ENCODE data around the gene SLC26A6. TPM values are rescaled to one million over a fixed set of nuclear protein-coding genes. Genes with fewer than 3 reads are reported as not detected.

SLC26A6 gene
- total and polyA plus RNA-seq, 2 of the 13 experiments (the other 11 are each of a cell fraction or from before 2014, with no cell fraction given), result 40.7 to 184 TPM

- TF ChIP-seq, protein P1, sequence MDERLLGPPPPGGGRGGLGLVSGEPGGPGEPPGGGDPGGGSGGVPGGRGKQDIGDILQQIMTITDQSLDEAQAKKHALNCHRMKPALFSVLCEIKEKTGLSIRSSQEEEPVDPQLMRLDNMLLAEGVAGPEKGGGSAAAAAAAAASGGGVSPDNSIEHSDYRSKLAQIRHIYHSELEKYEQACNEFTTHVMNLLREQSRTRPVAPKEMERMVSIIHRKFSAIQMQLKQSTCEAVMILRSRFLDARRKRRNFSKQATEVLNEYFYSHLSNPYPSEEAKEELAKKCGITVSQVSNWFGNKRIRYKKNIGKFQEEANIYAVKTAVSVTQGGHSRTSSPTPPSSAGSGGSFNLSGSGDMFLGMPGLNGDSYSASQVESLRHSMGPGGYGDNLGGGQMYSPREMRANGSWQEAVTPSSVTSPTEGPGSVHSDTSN (CRISPR knock-in tag; IDR thresholded peaks at IDR 0.05), result no peak
- no peak for TF ChIP-seq ZNF558 (CRISPR knock-in tag; IDR thresholded peaks at IDR 0.05; ENCODE audit: borderline replicate concordance)
- no peak for TF ChIP-seq HOXA9 (CRISPR knock-in tag; IDR thresholded peaks at IDR 0.05; ENCODE audit: borderline replicate concordance)
- TF ChIP-seq, protein P2, sequence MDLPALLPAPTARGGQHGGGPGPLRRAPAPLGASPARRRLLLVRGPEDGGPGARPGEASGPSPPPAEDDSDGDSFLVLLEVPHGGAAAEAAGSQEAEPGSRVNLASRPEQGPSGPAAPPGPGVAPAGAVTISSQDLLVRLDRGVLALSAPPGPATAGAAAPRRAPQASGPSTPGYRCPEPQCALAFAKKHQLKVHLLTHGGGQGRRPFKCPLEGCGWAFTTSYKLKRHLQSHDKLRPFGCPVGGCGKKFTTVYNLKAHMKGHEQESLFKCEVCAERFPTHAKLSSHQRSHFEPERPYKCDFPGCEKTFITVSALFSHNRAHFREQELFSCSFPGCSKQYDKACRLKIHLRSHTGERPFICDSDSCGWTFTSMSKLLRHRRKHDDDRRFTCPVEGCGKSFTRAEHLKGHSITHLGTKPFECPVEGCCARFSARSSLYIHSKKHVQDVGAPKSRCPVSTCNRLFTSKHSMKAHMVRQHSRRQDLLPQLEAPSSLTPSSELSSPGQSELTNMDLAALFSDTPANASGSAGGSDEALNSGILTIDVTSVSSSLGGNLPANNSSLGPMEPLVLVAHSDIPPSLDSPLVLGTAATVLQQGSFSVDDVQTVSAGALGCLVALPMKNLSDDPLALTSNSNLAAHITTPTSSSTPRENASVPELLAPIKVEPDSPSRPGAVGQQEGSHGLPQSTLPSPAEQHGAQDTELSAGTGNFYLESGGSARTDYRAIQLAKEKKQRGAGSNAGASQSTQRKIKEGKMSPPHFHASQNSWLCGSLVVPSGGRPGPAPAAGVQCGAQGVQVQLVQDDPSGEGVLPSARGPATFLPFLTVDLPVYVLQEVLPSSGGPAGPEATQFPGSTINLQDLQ (CRISPR knock-in tag; IDR thresholded peaks at IDR 0.05), result no peak
- TF ChIP-seq, protein P3, sequence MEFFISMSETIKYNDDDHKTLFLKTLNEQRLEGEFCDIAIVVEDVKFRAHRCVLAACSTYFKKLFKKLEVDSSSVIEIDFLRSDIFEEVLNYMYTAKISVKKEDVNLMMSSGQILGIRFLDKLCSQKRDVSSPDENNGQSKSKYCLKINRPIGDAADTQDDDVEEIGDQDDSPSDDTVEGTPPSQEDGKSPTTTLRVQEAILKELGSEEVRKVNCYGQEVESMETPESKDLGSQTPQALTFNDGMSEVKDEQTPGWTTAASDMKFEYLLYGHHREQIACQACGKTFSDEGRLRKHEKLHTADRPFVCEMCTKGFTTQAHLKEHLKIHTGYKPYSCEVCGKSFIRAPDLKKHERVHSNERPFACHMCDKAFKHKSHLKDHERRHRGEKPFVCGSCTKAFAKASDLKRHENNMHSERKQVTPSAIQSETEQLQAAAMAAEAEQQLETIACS (CRISPR knock-in tag; IDR thresholded peaks at IDR 0.05), result no peak
- TF ChIP-seq ZNF777 (CRISPR knock-in tag; IDR thresholded peaks at IDR 0.05), result no peak
- no peak for TF ChIP-seq BRCA1 (CRISPR knock-in tag; IDR thresholded peaks at IDR 0.05)
- no peak for TF ChIP-seq ZNF672 (CRISPR knock-in tag; IDR thresholded peaks at IDR 0.05)
- TF ChIP-seq PHF8 (CRISPR knock-in tag; IDR thresholded peaks at IDR 0.05), result no peak
- no peak for TF ChIP-seq RBAK (CRISPR knock-in tag; IDR thresholded peaks at IDR 0.05)
- no peak for TF ChIP-seq ZFP36 (IDR thresholded peaks at IDR 0.05; ENCODE audit: borderline replicate concordance, low read depth, low read length, partially characterized antibody)
- no peak for TF ChIP-seq ZNF138 (CRISPR knock-in tag; IDR thresholded peaks at IDR 0.05; ENCODE audit: low read depth)
- no peak for TF ChIP-seq RBFOX2 (IDR thresholded peaks at IDR 0.05; ENCODE audit: low read depth, low read length)
- TF ChIP-seq, protein P4, sequence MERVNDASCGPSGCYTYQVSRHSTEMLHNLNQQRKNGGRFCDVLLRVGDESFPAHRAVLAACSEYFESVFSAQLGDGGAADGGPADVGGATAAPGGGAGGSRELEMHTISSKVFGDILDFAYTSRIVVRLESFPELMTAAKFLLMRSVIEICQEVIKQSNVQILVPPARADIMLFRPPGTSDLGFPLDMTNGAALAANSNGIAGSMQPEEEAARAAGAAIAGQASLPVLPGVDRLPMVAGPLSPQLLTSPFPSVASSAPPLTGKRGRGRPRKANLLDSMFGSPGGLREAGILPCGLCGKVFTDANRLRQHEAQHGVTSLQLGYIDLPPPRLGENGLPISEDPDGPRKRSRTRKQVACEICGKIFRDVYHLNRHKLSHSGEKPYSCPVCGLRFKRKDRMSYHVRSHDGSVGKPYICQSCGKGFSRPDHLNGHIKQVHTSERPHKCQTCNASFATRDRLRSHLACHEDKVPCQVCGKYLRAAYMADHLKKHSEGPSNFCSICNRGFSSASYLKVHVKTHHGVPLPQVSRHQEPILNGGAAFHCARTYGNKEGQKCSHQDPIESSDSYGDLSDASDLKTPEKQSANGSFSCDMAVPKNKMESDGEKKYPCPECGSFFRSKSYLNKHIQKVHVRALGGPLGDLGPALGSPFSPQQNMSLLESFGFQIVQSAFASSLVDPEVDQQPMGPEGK (CRISPR knock-in tag; IDR thresholded peaks at IDR 0.05), result no peak
- TF ChIP-seq ZSCAN31 (CRISPR knock-in tag; IDR thresholded peaks at IDR 0.05; ENCODE audit: low read depth), result no peak
- no peak for TF ChIP-seq XBP1 (CRISPR knock-in tag; IDR thresholded peaks at IDR 0.05)
- TF ChIP-seq ZNF343 (CRISPR knock-in tag; IDR thresholded peaks at IDR 0.05), result no peak
- no peak for TF ChIP-seq YEATS2 (CRISPR knock-in tag; IDR thresholded peaks at IDR 0.05; ENCODE audit: borderline replicate concordance)
- no peak for TF ChIP-seq ZNF569 (CRISPR knock-in tag; IDR thresholded peaks at IDR 0.05; ENCODE audit: borderline replicate concordance)
- TF ChIP-seq TOPORS (CRISPR knock-in tag; IDR thresholded peaks at IDR 0.05), result no peak
Observed at GRCh38 chr3:48624767-48625166, 10.5 kb downstream of the SLC26A6 start (continued).

Measured in HepG2 (cell line).